Measurements from ENCODE around the gene CPZ.
A peak's percentile ranks its signal among the peaks of the same experiment; 100 is the strongest.

CPZ gene

DNA sequence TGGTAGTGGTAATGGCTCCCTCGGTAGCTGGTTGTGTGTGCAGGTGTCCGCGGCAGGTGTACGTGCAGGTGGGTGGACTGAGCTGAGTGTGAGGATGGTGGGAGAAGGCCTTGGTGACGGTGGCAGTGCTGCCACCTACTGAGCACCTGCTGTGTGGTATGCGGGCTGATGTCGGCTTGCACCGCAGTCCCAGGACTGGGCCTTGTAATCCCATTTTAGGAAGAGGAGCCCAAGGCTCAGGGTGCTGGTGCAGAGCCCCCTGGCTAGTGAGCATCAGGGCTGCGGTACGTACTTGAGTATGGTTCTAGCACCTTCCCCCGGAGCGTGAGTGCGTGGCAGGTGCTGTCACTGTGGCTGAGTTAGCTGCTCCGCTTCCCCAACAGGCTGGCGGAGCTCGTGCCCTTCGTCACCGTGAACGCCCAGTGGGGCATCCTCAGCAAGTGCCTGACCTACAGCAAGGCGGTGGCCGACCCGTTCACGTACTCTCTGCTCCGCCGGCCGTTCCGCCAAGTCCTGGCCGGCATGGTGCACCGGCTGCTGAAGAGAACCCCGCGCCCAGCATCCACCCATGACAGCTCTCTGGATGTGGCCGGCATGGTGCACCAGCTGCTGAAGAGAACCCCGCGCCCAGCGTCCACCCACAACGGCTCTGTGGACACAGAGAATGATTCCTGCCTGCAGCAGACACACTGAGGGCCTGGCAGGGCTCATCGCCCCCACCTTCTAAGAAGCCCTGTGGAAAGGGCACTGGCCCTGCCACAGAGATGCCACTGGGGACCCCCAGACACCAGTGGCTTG, 5.7 kb upstream of the CPZ start:
- no peak overlapping the region for H2BK5ac ChIP-seq (ENCODE audit: low read length)
- no peak overlapping the region for H3K4me2 ChIP-seq (ENCODE audit: insufficient read depth, low read length, poor library complexity, severe bottlenecking)
- H3K23ac ChIP-seq (ENCODE audit: low read depth, low read length, poor library complexity) = peak overlapping the region; percentile 59
- peak overlapping the region; percentile 64 for H2BK15ac ChIP-seq (ENCODE audit: low read length)
- no peak for DNase-seq (ENCODE audit: low spot score)
- H2AK5ac ChIP-seq (ENCODE audit: low read depth, low read length) = peak overlapping the region; percentile 48
- H2BK12ac ChIP-seq (ENCODE audit: low read length) = no peak overlapping the region
- no peak overlapping the region for H4K91ac ChIP-seq (ENCODE audit: low read depth, low read length, poor library complexity)
- no peak overlapping the region for H3K4ac ChIP-seq (ENCODE audit: low read length)
- H3K4me3 ChIP-seq (ENCODE audit: low read length in 2 of 2) = no peak overlapping the region
- H3K9me3 ChIP-seq (replicated peaks in 1 of 2; ENCODE audit: control insufficient read depth in 2 of 2, insufficient read depth in 1 of 2, low read depth in 1 of 2, low read length in 2 of 2) = no peaks in the 10 kb centered on the region
- no peak overlapping the region for H4K8ac ChIP-seq (ENCODE audit: low read depth, low read length)
- peaks cover 0 to 15% of the 10 kb centered on the region in 2 donors for H3K4me1 ChIP-seq (ENCODE audit: control insufficient read depth in 2 of 2, insufficient read depth in 1 of 2, low read depth in 1 of 2, low read length in 2 of 2)
- no peak overlapping the region for H3K27ac ChIP-seq (replicated peaks; ENCODE audit: low read length)
- H3K79me1 ChIP-seq (ENCODE audit: low read depth, low read length) = no peaks in the 10 kb centered on the region
- WGBS, 2 donors (ENCODE audit: extremely low coverage in 2 of 2, insufficient read length in 2 of 2, insufficient replicate concordance in 1 of 2) = no CpG with 5 or more reads among the region's 37 CpGs
- no peak overlapping the region for H2AFZ ChIP-seq (ENCODE audit: low read length)
- peaks cover 0 to 44% (median 2%) of the 10 kb centered on the region in 3 experiments for H3K27me3 ChIP-seq (ENCODE audit: control insufficient read depth in 3 of 3, insufficient read depth in 3 of 3, low read depth in 1 of 3, low read length in 3 of 3)
- H3K36me3 ChIP-seq (replicated peaks in 1 of 2; ENCODE audit: control insufficient read depth in 2 of 2, insufficient read depth in 2 of 2, low read length in 2 of 2) = no peaks in the 10 kb centered on the region
- H3K18ac ChIP-seq (ENCODE audit: low read length) = peak overlapping the region; percentile 51
- no peak overlapping the region for H2BK120ac ChIP-seq (ENCODE audit: low read depth, low read length)
- H3K14ac ChIP-seq (ENCODE audit: low read length) = no peak overlapping the region
- peak overlapping the region; percentile 33 for H3K9ac ChIP-seq (ENCODE audit: low read depth, low read length, poor library complexity)

DNA sequence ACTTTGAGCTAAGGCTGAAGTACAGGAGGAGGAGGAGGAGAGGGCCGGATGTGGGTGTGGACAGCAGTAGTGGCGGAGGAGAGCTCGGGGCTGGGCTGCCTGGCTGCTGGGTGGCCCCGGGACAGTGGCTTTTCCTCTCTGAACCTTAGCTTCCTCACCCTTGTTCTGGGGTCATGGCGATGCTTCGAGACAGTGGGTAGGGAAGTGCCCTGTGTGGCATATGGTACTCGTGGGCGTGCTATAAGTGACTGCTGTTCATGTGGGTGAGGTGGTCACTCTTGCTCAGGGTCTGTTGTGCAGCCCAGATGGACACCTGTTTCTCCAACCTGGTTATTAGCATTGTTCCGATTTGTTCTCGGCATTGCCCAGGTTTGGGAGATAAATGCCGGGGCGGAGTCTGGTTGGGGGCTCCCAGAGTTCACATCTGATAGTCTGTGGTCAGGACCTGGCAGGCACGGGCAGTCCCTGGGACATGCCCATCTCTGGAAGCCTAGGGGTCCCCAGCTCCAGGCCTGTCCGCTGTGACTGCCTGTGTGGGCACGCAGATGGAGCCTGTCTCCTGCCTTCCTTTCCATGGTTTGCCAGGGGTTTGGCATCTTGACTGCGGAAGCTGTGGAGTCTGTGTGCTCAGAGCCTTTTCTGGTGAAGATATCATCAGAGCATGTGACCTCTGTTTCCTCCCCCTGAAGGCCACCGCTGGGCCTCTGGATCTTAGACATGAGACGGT, 4.9 kb upstream of the CPZ start:
- Histone ChIP-seq H3K4me3 (ENCODE audit: low read length in 2 of 2) (no peak overlapping the region), H3K36me3 (replicated peaks in 1 of 2; ENCODE audit: control insufficient read depth in 2 of 2, insufficient read depth in 2 of 2, low read length in 2 of 2) (no peaks in the 10 kb centered on the region), H2BK15ac (ENCODE audit: low read length) (peak overlapping the region; percentile 64), H3K14ac (ENCODE audit: low read length) (no peak overlapping the region), H2BK12ac (ENCODE audit: low read length) (no peak overlapping the region), H3K9ac (ENCODE audit: low read depth, low read length, poor library complexity) (no peak overlapping the region), H2AFZ (ENCODE audit: low read length) (no peak overlapping the region), H3K9me3 (replicated peaks in 1 of 2; ENCODE audit: control insufficient read depth in 2 of 2, insufficient read depth in 1 of 2, low read depth in 1 of 2, low read length in 2 of 2) (no peaks in the 10 kb centered on the region), H4K8ac (ENCODE audit: low read depth, low read length) (no peak overlapping the region), H2AK5ac (ENCODE audit: low read depth, low read length) (peak overlapping the region; percentile 48), H3K23ac (ENCODE audit: low read depth, low read length, poor library complexity) (no peak overlapping the region), H2BK120ac (ENCODE audit: low read depth, low read length) (no peak overlapping the region), H3K27ac (replicated peaks; ENCODE audit: low read length) (no peak overlapping the region), H3K79me1 (ENCODE audit: low read depth, low read length) (no peaks in the 10 kb centered on the region), H3K18ac (ENCODE audit: low read length) (peak overlapping the region; percentile 51), H3K4me2 (ENCODE audit: insufficient read depth, low read length, poor library complexity, severe bottlenecking) (no peak overlapping the region), H3K4me1 (ENCODE audit: control insufficient read depth in 2 of 2, insufficient read depth in 1 of 2, low read depth in 1 of 2, low read length in 2 of 2) (peaks cover 0 to 21% of the 10 kb centered on the region in 2 donors), H2BK5ac (ENCODE audit: low read length) (no peak overlapping the region), H3K27me3 (ENCODE audit: control insufficient read depth in 3 of 3, insufficient read depth in 3 of 3, low read depth in 1 of 3, low read length in 3 of 3) (peaks cover 0 to 50% (median 0%) of the 10 kb centered on the region in 3 experiments), H3K4ac (ENCODE audit: low read length) (no peak overlapping the region), H4K91ac (ENCODE audit: low read depth, low read length, poor library complexity) (no peak overlapping the region)
- WGBS, 2 donors (ENCODE audit: extremely low coverage in 2 of 2, insufficient read length in 2 of 2, insufficient replicate concordance in 1 of 2) = no CpG with 5 or more reads among the region's 18 CpGs
- DNase-seq (ENCODE audit: low spot score) = no peak

DNA sequence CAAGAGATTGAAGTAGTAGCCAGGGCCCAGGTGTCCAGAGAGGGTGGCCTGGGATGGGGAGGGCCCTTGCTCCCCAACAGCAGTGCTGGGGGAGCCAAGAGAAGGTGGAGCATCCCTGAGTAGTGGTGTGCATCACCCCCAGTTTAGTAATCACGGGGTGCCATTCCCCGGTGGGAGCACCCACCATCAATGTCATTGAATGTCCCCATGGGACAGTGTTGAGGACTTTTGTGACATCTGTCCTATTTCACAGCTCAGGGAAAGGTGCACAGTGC, 4.4 kb upstream of the CPZ start:
- Histone ChIP-seq H2BK120ac (ENCODE audit: low read depth, low read length) (no peak overlapping the region), H3K18ac (ENCODE audit: low read length) (no peak overlapping the region), H3K36me3 (replicated peaks in 1 of 2; ENCODE audit: control insufficient read depth in 2 of 2, insufficient read depth in 2 of 2, low read length in 2 of 2) (no peaks in the 10 kb centered on the region), H3K27me3 (ENCODE audit: control insufficient read depth in 3 of 3, insufficient read depth in 3 of 3, low read depth in 1 of 3, low read length in 3 of 3) (peaks cover 0 to 55% (median 3%) of the 10 kb centered on the region in 3 experiments), H3K9me3 (replicated peaks in 1 of 2; ENCODE audit: control insufficient read depth in 2 of 2, insufficient read depth in 1 of 2, low read depth in 1 of 2, low read length in 2 of 2) (no peaks in the 10 kb centered on the region), H4K8ac (ENCODE audit: low read depth, low read length) (no peak overlapping the region), H3K4me2 (ENCODE audit: insufficient read depth, low read length, poor library complexity, severe bottlenecking) (no peak overlapping the region), H3K4me3 (ENCODE audit: low read length in 2 of 2) (no peak overlapping the region), H2AK5ac (ENCODE audit: low read depth, low read length) (peak overlapping the region; percentile 48), H3K14ac (ENCODE audit: low read length) (no peak overlapping the region), H2AFZ (ENCODE audit: low read length) (no peak overlapping the region), H2BK5ac (ENCODE audit: low read length) (no peak overlapping the region), H3K9ac (ENCODE audit: low read depth, low read length, poor library complexity) (no peak overlapping the region), H2BK12ac (ENCODE audit: low read length) (no peak overlapping the region), H3K4me1 (ENCODE audit: control insufficient read depth in 2 of 2, insufficient read depth in 1 of 2, low read depth in 1 of 2, low read length in 2 of 2) (peaks cover 0 to 24% of the 10 kb centered on the region in 2 donors), H4K91ac (ENCODE audit: low read depth, low read length, poor library complexity) (no peak overlapping the region), H2BK15ac (ENCODE audit: low read length) (no peak overlapping the region), H3K27ac (replicated peaks; ENCODE audit: low read length) (no peak overlapping the region), H3K79me1 (ENCODE audit: low read depth, low read length) (no peaks in the 10 kb centered on the region), H3K4ac (ENCODE audit: low read length) (no peak overlapping the region), H3K23ac (ENCODE audit: low read depth, low read length, poor library complexity) (no peak overlapping the region)
- no CpG with 5 or more reads among the region's 2 CpGs for WGBS, 2 donors (ENCODE audit: extremely low coverage in 2 of 2, insufficient read length in 2 of 2, insufficient replicate concordance in 1 of 2)
- DNase-seq (ENCODE audit: low spot score) = no peak

DNA sequence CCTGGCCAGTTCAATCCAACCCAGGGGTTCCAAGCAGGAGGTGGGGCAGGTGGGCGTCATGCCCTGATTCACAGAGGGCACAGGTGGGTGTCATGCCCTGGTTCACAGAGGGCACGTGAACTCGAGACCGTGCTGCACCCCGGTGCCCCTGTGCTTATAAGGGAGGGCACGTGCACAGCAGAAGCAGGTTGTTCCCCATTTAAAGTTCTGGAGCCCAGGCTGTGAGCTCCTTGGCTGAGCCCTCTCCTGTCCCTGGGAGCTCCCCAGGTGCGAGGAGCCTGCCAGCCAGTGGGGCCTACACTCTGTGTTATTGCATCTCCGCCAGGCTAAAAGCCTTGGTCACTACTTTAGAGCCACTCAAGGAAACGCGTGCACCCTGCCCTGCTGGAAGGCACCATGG, 3.2 kb upstream of the CPZ start:
- Histone ChIP-seq H2BK120ac (ENCODE audit: low read depth, low read length) (no peak overlapping the region), H2AFZ (ENCODE audit: low read length) (no peak overlapping the region), H3K23ac (ENCODE audit: low read depth, low read length, poor library complexity) (no peak overlapping the region), H3K4me1 (ENCODE audit: control insufficient read depth in 2 of 2, insufficient read depth in 1 of 2, low read depth in 1 of 2, low read length in 2 of 2) (peaks cover 0 to 34% of the 10 kb centered on the region in 2 donors), H3K27ac (replicated peaks; ENCODE audit: low read length) (no peak overlapping the region), H4K8ac (ENCODE audit: low read depth, low read length) (no peak overlapping the region), H3K27me3 (ENCODE audit: control insufficient read depth in 3 of 3, insufficient read depth in 3 of 3, low read depth in 1 of 3, low read length in 3 of 3) (peaks cover 0 to 67% (median 13%) of the 10 kb centered on the region in 3 experiments), H3K79me1 (ENCODE audit: low read depth, low read length) (no peaks in the 10 kb centered on the region), H3K14ac (ENCODE audit: low read length) (no peak overlapping the region), H2BK15ac (ENCODE audit: low read length) (peak overlapping the region; percentile 19), H3K9ac (ENCODE audit: low read depth, low read length, poor library complexity) (no peak overlapping the region), H3K9me3 (replicated peaks in 1 of 2; ENCODE audit: control insufficient read depth in 2 of 2, insufficient read depth in 1 of 2, low read depth in 1 of 2, low read length in 2 of 2) (peaks cover 0 to 2% of the 10 kb centered on the region in 2 donors), H2BK12ac (ENCODE audit: low read length) (no peak overlapping the region), H2BK5ac (ENCODE audit: low read length) (no peak overlapping the region), H4K91ac (ENCODE audit: low read depth, low read length, poor library complexity) (no peak overlapping the region), H3K18ac (ENCODE audit: low read length) (peak overlapping the region; percentile 85), H3K4ac (ENCODE audit: low read length) (no peak overlapping the region), H3K4me3 (ENCODE audit: low read length in 2 of 2) (no peak overlapping the region), H2AK5ac (ENCODE audit: low read depth, low read length) (peak overlapping the region; percentile 32), H3K4me2 (ENCODE audit: insufficient read depth, low read length, poor library complexity, severe bottlenecking) (no peak overlapping the region), H3K36me3 (replicated peaks in 1 of 2; ENCODE audit: control insufficient read depth in 2 of 2, insufficient read depth in 2 of 2, low read length in 2 of 2) (no peaks in the 10 kb centered on the region)
- no peak for DNase-seq (ENCODE audit: low spot score)
- WGBS, 2 donors (ENCODE audit: extremely low coverage in 2 of 2, insufficient read length in 2 of 2, insufficient replicate concordance in 1 of 2) = no CpG with 5 or more reads among the region's 10 CpGs

Data from neuronal stem cell (in vitro differentiated cells).